HG03060 (cell line): ENCODE measurements around the gene SEMA4B.

ENCODE experiments used
- ATAC-seq: cut with Tn5 transposase; IDR thresholded peaks from one replicate; pipeline ENCODE4 v1.9.1; 2021; ENCODE audit warnings: low read depth, moderate number of reproducible peaks; ENCODE audit not compliant: unreplicated experiment

The SEMA4B gene

DNA sequence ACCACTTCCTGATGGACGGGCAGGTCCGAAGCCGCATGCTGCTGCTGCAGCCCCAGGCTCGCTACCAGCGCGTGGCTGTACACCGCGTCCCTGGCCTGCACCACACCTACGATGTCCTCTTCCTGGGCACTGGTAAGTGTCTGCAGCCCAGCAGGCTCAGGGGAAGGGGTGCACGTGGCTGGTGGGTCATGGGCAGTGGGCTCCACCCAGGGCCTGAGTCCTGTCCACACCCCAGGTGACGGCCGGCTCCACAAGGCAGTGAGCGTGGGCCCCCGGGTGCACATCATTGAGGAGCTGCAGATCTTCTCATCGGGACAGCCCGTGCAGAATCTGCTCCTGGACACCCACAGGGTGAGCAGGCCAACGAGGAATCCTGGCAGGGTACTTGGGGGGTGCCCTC is 23.9 kb downstream of the SEMA4B start:
- no peak for ATAC-seq

- ATAC-seq = no peak
These were observed 24.5 kb downstream of the SEMA4B start for GRCh38 chr15:90225504-90226234.

- ATAC-seq = no peak
These were observed 26.2 kb downstream of the SEMA4B start for GRCh38 chr15:90227336-90227735.

DNA sequence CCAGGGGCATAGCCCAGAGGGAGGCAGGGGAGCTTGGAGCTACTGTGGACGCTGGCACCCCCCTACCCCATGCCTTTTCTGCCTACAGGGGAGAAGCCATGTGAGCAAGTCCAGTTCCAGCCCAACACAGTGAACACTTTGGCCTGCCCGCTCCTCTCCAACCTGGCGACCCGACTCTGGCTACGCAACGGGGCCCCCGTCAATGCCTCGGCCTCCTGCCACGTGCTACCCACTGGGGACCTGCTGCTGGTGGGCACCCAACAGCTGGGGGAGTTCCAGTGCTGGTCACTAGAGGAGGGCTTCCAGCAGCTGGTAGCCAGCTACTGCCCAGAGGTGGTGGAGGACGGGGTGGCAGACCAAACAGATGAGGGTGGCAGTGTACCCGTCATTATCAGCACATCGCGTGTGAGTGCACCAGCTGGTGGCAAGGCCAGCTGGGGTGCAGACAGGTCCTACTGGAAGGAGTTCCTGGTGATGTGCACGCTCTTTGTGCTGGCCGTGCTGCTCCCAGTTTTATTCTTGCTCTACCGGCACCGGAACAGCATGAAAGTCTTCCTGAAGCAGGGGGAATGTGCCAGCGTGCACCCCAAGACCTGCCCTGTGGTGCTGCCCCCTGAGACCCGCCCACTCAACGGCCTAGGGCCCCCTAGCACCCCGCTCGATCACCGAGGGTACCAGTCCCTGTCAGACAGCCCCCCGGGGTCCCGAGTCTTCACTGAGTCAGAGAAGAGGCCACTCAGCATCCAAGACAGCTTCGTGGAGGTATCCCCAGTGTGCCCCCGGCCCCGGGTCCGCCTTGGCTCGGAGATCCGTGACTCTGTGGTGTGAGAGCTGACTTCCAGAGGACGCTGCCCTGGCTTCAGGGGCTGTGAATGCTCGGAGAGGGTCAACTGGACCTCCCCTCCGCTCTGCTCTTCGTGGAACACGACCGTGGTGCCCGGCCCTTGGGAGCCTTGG is 27.0 kb downstream of the SEMA4B start:
- ATAC-seq = no peak

DNA sequence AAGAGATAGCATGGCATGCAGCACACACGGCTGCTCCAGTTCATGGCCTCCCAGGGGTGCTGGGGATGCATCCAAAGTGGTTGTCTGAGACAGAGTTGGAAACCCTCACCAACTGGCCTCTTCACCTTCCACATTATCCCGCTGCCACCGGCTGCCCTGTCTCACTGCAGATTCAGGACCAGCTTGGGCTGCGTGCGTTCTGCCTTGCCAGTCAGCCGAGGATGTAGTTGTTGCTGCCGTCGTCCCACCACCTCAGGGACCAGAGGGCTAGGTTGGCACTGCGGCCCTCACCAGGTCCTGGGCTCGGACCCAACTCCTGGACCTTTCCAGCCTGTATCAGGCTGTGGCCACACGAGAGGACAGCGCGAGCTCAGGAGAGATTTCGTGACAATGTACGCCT is 27.8 kb downstream of the SEMA4B start:
- no peak for ATAC-seq

DNA sequence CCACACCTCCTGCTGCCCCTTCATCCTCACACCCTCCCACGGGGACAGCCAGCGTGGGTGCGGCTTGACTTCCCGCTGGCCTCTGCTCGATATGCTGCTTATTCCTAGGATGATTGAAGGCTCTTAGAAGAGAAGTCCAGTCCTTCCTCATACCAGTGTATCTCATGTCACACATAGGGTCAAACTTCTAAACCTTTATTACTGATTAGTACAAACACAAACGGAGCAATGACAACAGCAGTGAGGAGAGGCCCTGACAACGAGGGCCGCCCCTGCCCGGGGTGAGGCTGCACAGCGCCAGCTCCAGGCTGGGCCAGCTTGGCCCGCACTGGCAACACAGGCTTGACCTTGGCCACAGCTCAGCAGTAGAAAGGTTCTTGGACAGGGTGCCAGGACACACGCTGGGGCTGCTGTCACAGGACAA is 29.0 kb downstream of the SEMA4B start:
- ATAC-seq = no peak

GRCh38 chr15:90230610-90231009 is 29.5 kb downstream of the SEMA4B start:
- no peak for ATAC-seq

DNA sequence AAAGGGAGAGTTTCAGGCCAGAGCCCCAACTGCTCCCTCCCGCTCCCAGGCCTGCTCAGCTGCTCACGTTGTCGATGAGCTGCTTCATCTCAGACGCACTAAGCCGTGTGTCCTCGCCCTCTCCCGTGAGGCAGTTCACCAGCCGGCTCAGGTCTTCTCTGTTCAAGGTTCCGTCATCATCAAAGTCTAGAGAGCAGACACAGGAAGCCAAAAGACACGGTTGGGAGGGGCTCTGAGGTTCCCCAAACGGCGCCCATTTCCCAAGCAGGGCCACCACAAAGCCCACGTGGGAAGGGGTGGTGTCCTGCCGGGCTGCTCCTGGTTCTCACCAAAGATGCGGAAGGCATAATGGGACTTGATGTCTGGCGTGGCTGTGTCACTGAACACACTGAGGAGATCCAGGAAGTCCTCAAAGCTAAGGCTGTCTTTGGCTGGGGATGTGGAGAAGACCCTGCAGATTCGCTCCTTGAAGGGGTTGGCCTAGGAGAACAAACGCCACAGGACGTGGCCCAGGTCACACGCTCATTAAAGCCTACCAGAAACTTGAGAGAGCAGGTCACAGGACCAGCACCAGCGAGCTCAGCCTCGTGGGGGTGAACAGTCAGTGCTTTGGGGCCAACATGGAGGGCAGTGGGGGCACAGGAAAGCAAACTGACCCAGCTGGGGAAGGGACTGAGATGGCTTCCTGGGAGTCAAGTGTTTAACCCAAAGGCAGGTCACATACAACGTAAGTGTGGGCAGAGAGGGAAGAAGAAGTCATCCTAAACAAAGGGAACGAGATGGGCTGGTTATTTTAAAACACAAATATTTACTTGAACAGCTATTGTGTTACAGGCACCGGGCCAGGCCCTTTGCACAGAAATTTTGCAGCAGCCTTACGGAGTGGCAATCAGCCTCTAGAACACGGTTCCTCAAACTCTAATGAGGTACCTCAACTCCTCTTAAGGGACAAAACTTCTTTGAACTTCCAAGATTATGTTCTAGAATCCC is 30.2 kb downstream of the SEMA4B start:
- ATAC-seq = no peak

- no peak for ATAC-seq
These were observed 31.1 kb downstream of the SEMA4B start for GRCh38 chr15:90232196-90232595.

- ATAC-seq = no peak
These were observed 31.8 kb downstream of the SEMA4B start for GRCh38 chr15:90232941-90233386.

DNA sequence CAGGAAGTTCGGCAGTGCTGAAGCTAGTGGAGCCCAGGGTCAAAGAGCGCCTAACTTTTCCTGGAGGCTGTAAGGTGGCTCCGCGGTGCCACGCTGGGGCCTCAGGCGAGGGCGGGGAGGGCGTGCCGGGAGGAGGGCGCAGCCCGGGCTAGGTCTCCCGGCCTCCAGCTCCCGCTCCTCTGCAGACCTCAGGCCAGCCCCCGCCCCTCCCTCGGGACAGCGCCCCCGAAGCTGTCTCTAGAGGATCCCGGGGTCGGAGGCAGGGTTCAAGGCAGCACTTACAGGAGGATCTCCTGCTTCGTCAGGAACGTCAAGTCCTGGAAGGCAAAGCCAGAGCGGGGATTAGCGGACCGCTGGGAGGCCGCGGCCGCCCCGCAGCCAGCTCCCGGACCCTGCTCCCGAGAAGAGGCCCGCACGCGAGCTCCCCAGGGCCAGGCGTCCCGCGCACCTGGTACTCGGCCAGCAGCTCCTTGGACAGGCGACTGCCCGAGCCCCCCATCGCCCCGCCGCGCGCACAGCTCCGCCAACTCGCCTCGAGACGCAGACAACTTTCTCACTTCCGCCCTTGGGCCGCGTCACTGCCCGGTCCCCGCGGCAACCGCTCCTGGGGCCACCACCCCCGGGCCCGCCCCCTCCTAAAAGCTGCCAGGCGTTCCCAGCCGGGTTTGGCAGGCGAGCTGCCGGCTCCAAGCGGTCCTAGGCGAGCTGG is 32.4 kb downstream of the SEMA4B start, which contains the start of gene CIB1:
TSS of gene CIB1 (minus strand) at position 555 of the 709 bp plus-strand sequence. CDS start at position 499, 56 bp downstream.
- peak; percentile 63 for ATAC-seq

- peak; percentile 33 for ATAC-seq
These were observed 33.2 kb downstream of the SEMA4B start, which contains the start of gene GDPGP1 for GRCh38 chr15:90234096-90234988. GDPGP1 (plus strand) TSS chr15:90234209; CDS start chr15:90240909, 6,700 bp downstream.

DNA sequence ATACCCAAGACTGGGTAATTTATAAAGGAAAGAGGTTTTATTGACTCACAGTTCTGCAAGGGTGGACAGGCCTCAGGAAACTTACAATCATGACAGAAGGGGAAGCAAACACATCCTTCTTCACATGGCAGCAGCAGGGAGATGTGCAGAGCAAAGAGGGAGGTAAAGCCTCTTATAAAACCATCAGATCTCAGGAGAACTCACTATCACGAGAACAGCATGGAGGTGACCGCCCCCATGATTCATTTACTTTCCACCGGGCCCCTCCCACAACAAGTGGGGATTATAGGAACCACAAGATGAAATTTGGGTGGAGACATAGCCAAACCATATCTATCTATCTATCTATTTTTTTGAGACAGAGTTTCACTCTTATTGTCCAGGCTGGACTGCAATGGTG is 38.2 kb downstream of the SEMA4B start:
- no peak for ATAC-seq

- no peak for ATAC-seq
These were observed 39.7 kb downstream of the SEMA4B start for GRCh38 chr15:90240856-90241255.

DNA sequence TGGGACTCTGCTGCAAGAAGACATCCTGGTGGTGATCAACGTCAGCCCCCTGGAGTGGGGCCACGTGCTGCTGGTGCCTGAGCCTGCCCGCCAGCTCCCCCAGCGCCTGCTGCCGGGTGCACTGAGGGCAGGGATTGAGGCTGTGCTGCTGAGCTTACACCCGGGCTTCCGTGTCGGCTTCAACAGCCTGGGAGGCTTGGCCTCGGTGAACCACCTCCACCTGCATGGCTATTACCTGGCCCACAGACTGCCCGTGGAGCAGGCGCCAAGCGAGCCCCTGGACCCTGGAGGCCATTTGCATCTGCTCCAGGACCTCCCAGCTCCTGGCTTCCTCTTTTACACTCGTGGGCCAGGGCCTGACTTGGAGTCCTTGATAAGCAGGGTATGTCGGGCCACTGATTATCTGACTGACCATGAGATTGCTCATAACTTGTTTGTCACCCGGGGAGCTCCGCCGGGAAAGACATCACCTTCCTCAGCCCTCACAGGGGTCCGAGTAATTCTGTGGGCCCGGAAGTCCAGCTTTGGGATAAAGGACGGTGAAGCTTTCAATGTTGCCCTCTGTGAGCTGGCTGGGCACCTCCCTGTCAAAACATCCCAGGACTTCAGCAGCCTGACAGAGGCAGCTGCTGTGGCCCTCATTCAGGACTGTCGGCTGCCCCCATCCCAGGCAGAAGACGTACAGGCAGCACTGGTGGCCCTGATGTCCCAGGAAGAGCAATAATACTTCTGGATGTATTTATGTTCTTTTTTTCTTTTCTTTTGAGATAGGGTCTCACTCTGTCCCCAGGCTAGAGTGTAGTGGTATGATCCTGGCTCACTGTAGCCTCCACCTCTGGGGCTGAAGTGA is 40.4 kb downstream of the SEMA4B start:
- no peak for ATAC-seq

DNA sequence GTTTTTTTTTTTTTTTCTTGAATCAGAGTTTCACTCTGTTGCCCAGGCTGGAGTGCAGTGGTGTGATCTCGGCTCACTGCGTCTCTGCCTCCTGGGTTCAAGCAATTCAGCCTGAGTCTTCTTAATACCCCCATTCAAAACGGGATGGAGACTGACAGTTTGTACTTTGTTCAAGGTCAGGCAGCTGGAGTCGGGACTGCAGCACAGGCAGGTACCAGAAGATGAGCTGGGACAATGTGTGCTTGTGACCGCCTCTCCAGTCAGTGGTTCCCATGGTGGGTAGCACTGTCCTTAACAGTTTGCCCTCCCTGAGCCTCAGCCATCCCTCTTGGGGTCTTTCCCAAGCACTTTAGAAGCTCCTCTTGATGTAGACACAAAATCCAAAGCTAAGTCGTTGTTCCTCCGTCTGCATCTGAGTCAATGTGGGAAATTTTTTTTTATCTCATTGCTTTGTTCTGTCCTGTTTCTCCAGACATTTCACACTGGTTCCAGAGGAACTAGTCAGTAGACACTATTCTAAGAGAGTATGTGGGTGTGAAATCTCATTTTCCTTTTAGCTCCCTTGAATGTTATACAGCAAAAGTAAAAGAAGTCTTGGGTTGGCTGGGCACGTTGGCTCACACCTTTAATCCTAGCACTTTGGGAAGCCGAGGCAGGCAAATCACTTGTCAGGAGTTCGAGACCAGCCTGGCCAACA is 43.0 kb downstream of the SEMA4B start:
- no peak for ATAC-seq

DNA sequence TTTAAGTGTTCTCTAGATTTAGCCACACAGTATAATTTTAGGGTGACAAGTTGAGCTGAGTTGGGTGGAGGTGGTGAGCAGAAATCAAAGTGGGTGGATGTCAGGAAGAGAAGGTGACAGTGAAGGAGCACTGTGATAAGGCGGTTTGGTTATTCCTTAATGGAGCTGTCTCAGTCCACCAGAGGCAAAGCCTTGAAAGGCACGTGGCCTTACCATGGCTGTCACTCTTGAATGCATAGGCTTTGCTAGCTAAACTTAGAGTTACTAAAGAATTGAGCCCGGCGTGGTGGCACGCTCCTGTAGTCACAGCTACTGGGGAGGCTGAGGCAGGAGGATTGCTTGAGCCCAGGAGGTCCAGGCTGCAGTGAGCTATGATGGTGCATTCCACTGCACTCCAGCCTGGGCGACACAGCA is 47.7 kb downstream of the SEMA4B start:
- ATAC-seq = no peak
